K562 (cell line): Measurements from ENCODE around the gene IMP4. TPM values are rescaled to one million over a fixed set of nuclear protein-coding genes. Genes with fewer than 3 reads are reported as not detected.
A peak's percentile ranks its signal among the peaks of the same experiment; 100 is the strongest.

Experiments
- ATAC-seq: fragments of 200-7000 bp; cut with Tn5 transposase; 3 replicates; pipeline ENCODE4 v1.9.1; 2020; ENCODE audit warnings: moderate library complexity
- BruUV-seq: library from RNA; stranded (reverse); fragments of 400-500 nt; replicated peaks from 2 replicates; lab custom pipeline; 2021; lab: Mats Ljungman, UMichigan
- CTCF ChIA-PET: fragments of 300-600 bp; formaldehyde crosslinking; extraction: SDS; loops from one replicate; lab custom pipeline; 2021; ENCODE audit warnings: low intra/inter-chr PET ratio; lab: Yijun Ruan, JAX
- POLR2A ChIA-PET: fragments of 300-600, 350-650 bp; sonication (Branson Sonifier 250); formaldehyde crosslinking; extraction: SDS; loops from one replicate; lab custom pipeline; 2021; ENCODE audit warnings: antibody characterized with exemption, inconsistent platforms; lab: Yijun Ruan, JAX
- DNase-seq, 4 experiments: peaks; one replicate each; pipeline versions ENCODE4 v3.0.0 to v3.0.0-alpha.2; 2011 to 2018; ENCODE audit warnings: low spot score in 3 of 4, mixed read lengths in 3 of 4; ENCODE audit errors: extremely low read depth in 1 of 4
- FAIRE-seq: peaks from 2 replicates; lab custom pipeline; 2011; peaks lifted over from hg19 to GRCh38; lab: Jason Lieb, UNC
- H2AFZ ChIP-seq: 2 replicates; pipeline ENCODE4 v1.6.0; 2011; ENCODE audit warnings: low read depth, low read length, control low read depth, inconsistent platforms
- H3K27ac ChIP-seq: fragments of 200-600 bp; 3 replicates; pipeline ENCODE4 v1.8.0; 2011; ENCODE audit warnings: low read depth, mild to moderate bottlenecking, control low read depth, inconsistent platforms, low read length, moderate library complexity, mixed read lengths; ENCODE audit errors: extremely low read depth
- H3K27me3 ChIP-seq, 2 experiments: fragments of 300-600 bp in 1 of 2; 2 replicates in 1 of 2; 3 replicates in 1 of 2; pipeline versions ENCODE4 v1.6.0 to v1.8.0; 2011; ENCODE audit warnings: inconsistent platforms in 2 of 2, low read length in 2 of 2, mild to moderate bottlenecking in 1 of 2, mixed read lengths in 1 of 2, moderate library complexity in 1 of 2; ENCODE audit not compliant: control insufficient read depth in 2 of 2, insufficient read depth in 2 of 2
- H3K36me3 ChIP-seq: fragments of 300-600 bp; 3 replicates; pipeline ENCODE4 v1.8.0; 2011; ENCODE audit warnings: mild to moderate bottlenecking, low read length, inconsistent platforms; ENCODE audit not compliant: control insufficient read depth, insufficient read depth
- H3K4me1 ChIP-seq, 2 experiments: fragments of 200-600 bp in 1 of 2; replicated peaks in 1 of 2; 2 replicates in 1 of 2; 3 replicates in 1 of 2; pipeline versions ENCODE4 v1.5.1 to v1.8.0; 2011; ENCODE audit warnings: inconsistent platforms in 2 of 2, low read length in 2 of 2, mild to moderate bottlenecking in 1 of 2, mixed read lengths in 1 of 2, moderate library complexity in 1 of 2; ENCODE audit not compliant: control insufficient read depth in 2 of 2, insufficient read depth in 2 of 2
- H3K4me2 ChIP-seq: 2 replicates; pipeline ENCODE4 v1.6.1; 2011; ENCODE audit warnings: low read length, control low read depth, inconsistent platforms, mixed read lengths; ENCODE audit not compliant: insufficient read depth
- H3K4me3 ChIP-seq: fragments of 200-600 bp; sonication (generic), shearing (Covaris generic); 2 replicates; pipeline ENCODE4 v1.5.1; 2016; ENCODE audit warnings: control low read depth, inconsistent platforms
- H3K79me2 ChIP-seq: fragments of 200-600 bp; 3 replicates; pipeline ENCODE4 v1.8.0; 2011; ENCODE audit warnings: low read length, inconsistent platforms; ENCODE audit not compliant: control insufficient read depth, insufficient read depth
- H3K9ac ChIP-seq, 2 experiments: 2 replicates each; pipeline versions ENCODE4 v1.6.0 to v1.6.1; 2011; ENCODE audit warnings: low read depth in 2 of 2, low read length in 2 of 2, control low read depth in 1 of 2, inconsistent platforms in 1 of 2, mild to moderate bottlenecking in 1 of 2, mixed read lengths in 1 of 2; ENCODE audit not compliant: insufficient read depth in 1 of 2
- H3K9me1 ChIP-seq: one replicate; pipeline ENCODE4 v1.6.0; 2011; ENCODE audit warnings: inconsistent platforms, mild to moderate bottlenecking, low read length, moderate library complexity; ENCODE audit not compliant: control insufficient read depth, insufficient read depth
- H3K9me3 ChIP-seq: replicated peaks from 2 replicates; pipeline ENCODE4 v1.5.1; 2011; ENCODE audit warnings: low read depth, low read length, inconsistent platforms; ENCODE audit not compliant: control insufficient read depth, insufficient read depth
- H4K20me1 ChIP-seq: replicated peaks from 2 replicates; pipeline ENCODE4 v1.6.1; 2011; ENCODE audit warnings: low read length, inconsistent platforms, mixed read lengths; ENCODE audit not compliant: control insufficient read depth, insufficient read depth
- COPS2 ChIP-seq: fragments of 450-650 bp; conservative IDR thresholded peaks from 2 replicates; pipeline ENCODE4 v1.6.1; 2016; ENCODE audit warnings: mild to moderate bottlenecking, moderate library complexity
- HDGF ChIP-seq: fragments of 450-650 bp; IDR thresholded peaks from 2 replicates; pipeline ENCODE4 v1.6.1; 2016
- HOXB6 ChIP-seq: fragments of 250-450 bp; sonication (Bioruptor Pico); IDR thresholded peaks from 2 replicates; pipeline ENCODE4 v1.5.1; 2022; ENCODE audit warnings: mild to moderate bottlenecking, borderline replicate concordance
- JUNB ChIP-seq: fragments of 450-650 bp; formaldehyde crosslinking; conservative IDR thresholded peaks from 2 replicates; pipeline ENCODE4 v1.4.0; 2020; ENCODE audit warnings: mild to moderate bottlenecking
- MAFF ChIP-seq: IDR thresholded peaks from 2 replicates; pipeline ENCODE4 v1.6.1; 2012; ENCODE audit warnings: low read length, improper control_type of control experiment
- RBM14 ChIP-seq: fragments of 200-400 bp; formaldehyde crosslinking; IDR thresholded peaks from 2 replicates; pipeline ENCODE4 v1.6.1; 2018; ENCODE audit warnings: low read depth, mild to moderate bottlenecking, low read length, moderate library complexity, borderline replicate concordance; ENCODE audit not compliant: insufficient read depth
- SPI1 ChIP-seq: IDR thresholded peaks from 2 replicates; pipeline ENCODE4 v1.6.1; 2011; ENCODE audit warnings: low read depth, low read length, control low read depth, borderline replicate concordance
- STAT5A ChIP-seq: IDR thresholded peaks from 2 replicates; pipeline ENCODE4 v1.6.1; 2012; ENCODE audit warnings: low read length, inconsistent platforms, borderline replicate concordance
- ZNF134 ChIP-seq: fragments of 250-450 bp; sonication (Bioruptor Pico); conservative IDR thresholded peaks from 2 replicates; pipeline ENCODE4 v1.4.0; 2020
- ZNF140 ChIP-seq: fragments of 250-450 bp; sonication (Bioruptor Pico); IDR thresholded peaks from 2 replicates; pipeline ENCODE4 v1.8.0; 2021; ENCODE audit warnings: moderate library complexity, mild to moderate bottlenecking, inconsistent platforms
- ZNF282 ChIP-seq: sonication (generic); formaldehyde crosslinking; IDR thresholded peaks from 2 replicates; pipeline ENCODE4 v1.8.1; 2023; ENCODE audit warnings: missing genetic modification reagents
- ZNF408 ChIP-seq: fragments of 250-450 bp; sonication (Bioruptor Pico); IDR thresholded peaks from 2 replicates; pipeline ENCODE4 v1.4.0; 2020; ENCODE audit warnings: low read depth, mild to moderate bottlenecking, moderate library complexity
- WGBS: fragments of 100-300 bp; shearing (Covaris generic); methylation state at CpG from one replicate; pipeline ENCODE4 v1.1.6; 2016; ENCODE audit warnings: low coverage, mixed read lengths; ENCODE audit not compliant: insufficient coverage; ENCODE audit errors: missing lambda C conversion rate; 5-methylcytosine and 5-hydroxymethylcytosine counted together
- in situ Hi-C: fragments of 300-500 bp; cut with MboI; formaldehyde crosslinking; loops from 4 replicates; pipeline ENCODE4 v1.15.0; 2018; ENCODE audit warnings: inconsistent platforms, mixed read lengths
- intact Hi-C: fragments of 100-400 bp; cut with micrococcal nuclease; formaldehyde crosslinking; loops from 2 replicates; pipeline ENCODE4 v1.14.2; 2022
- polyA plus RNA-seq, 8 experiments: library from polyadenylated mRNA; depleted of rRNA in 4 of 8; stranded (reverse) in 5 of 8; unstranded in 3 of 8; fragments of >200 nt; fragmentation: Nextera tagmentation in 2 of 8; fragmentation: Illumina TruSeq in 1 of 8; extraction: Ambion mirVana in 2 of 8; extraction: Trizol in 1 of 8; gene quantifications; 2 replicates each; pipeline versions ENCODE4 v1.2.1 to v1.2.3, GENCODE V29; 2011 to 2014; ENCODE audit warnings: inconsistent platforms in 1 of 8, missing spikeins in 1 of 8
- total RNA-seq, 7 experiments: library from RNA; depleted of rRNA in 6 of 7; stranded (reverse); fragments of >200 nt in 6 of 7; fragmentation: Illumina TruSeq in 2 of 7; extraction: Trizol in 2 of 7; gene quantifications; 2 replicates each; pipeline versions ENCODE4 v1.2.1 to v1.2.3, GENCODE V29; 2011 to 2021; ENCODE audit warnings: low replicate concordance in 1 of 7
- TF ChIP-seq, protein P1 (sequence below): fragments of 250-450 bp; sonication (Bioruptor Pico); IDR thresholded peaks from 2 replicates; pipeline ENCODE4 v1.5.0; 2021
- TF ChIP-seq, protein P2 (sequence below), 2 experiments: IDR thresholded peaks; 2 replicates each; pipeline ENCODE4 v1.6.1; 2012; ENCODE audit warnings: improper control_type of control experiment in 2 of 2, low read depth in 2 of 2, low read length in 2 of 2, borderline replicate concordance in 1 of 2
- TF ChIP-seq, protein P3 (sequence below): sonication (generic); formaldehyde crosslinking; IDR thresholded peaks from 2 replicates; pipeline ENCODE4 v1.8.0; 2022; ENCODE audit warnings: missing genetic modification reagents, mild to moderate bottlenecking, borderline replicate concordance

IMP4 gene
- total and polyA plus RNA-seq, 9 of the 15 experiments (the other 6 are each of a cell fraction or from before 2014, with no cell fraction given): 35.4 to 209 (median 100.0) TPM

DNA sequence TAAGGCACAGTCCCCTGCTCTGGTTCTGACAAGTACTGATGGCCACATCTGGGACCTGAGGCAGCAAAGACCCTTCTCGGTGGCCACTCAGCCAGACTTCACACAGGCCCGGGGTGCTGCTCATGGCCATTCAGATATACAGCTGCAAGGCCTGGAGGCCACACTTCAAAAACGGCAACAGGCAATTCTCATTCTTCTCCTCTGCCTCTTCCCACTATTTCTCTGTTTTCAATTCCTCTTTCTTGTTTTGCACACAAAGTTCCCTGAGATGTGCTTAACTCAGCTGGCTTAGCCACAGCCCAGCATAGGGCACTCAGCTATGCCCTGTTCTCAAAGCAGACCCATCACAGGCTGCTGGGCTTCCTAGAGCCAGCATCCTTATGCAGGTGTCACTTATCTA, 43.0 kb downstream of the IMP4 start (continued):
- TF ChIP-seq, protein P1, sequence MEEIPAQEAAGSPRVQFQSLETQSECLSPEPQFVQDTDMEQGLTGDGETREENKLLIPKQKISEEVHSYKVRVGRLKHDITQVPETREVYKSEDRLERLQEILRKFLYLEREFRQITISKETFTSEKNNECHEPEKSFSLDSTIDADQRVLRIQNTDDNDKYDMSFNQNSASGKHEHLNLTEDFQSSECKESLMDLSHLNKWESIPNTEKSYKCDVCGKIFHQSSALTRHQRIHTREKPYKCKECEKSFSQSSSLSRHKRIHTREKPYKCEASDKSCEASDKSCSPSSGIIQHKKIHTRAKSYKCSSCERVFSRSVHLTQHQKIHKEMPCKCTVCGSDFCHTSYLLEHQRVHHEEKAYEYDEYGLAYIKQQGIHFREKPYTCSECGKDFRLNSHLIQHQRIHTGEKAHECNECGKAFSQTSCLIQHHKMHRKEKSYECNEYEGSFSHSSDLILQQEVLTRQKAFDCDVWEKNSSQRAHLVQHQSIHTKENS (CRISPR knock-in tag): no peak
- no peak for TF ChIP-seq STAT5A
- TF ChIP-seq MAFF: no peak
- TF ChIP-seq COPS2: no peak
- no peak for TF ChIP-seq ZNF282 (CRISPR knock-in tag)
- TF ChIP-seq JUNB (CRISPR knock-in tag): no peak
- no peak for TF ChIP-seq SPI1

DNA sequence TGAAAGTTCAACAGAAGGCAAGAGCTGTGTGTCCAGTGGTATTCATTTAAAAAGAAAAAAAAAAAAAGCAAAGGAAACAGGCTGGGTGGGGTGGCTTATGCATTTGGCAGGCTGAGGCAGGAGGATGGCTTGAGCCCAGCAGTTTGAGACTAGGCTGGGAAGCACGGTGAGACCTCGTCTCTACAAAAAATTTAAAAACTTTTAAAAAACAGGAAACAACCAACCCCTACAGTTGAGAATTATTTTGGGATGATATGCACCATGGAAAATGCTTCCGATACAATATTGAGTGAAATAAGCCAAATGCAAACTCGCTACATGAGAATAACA, 44.3 kb downstream of the IMP4 start:
- Histone ChIP-seq H3K4me2 (no peak overlapping the region), H3K27ac (no peak overlapping the region), H3K9me1 (no peaks in the 10 kb centered on the region), H3K79me2 (no peaks in the 10 kb centered on the region), H3K9me3 (no peaks in the 10 kb centered on the region), H2AFZ (no peak overlapping the region), H3K4me1 (peaks cover 9 to 18% of the 10 kb centered on the region in 2 experiments; a peak in 4 of 5 replicates), H3K27me3 (no peaks in the 10 kb centered on the region), H4K20me1 (no peaks in the 10 kb centered on the region), H3K4me3 (no peak overlapping the region), H3K36me3 (no peaks in the 10 kb centered on the region), H3K9ac (no peak overlapping the region)
- CTCF ChIA-PET: no interaction called here
- BruUV-seq: no TSS peak
- intact Hi-C loops (no loop called here), in situ Hi-C loops (loop anchor here (25.0 kb wide), 1 partner anchor 200 kb away; the partner anchor contains the start of gene CFC1)
- WGBS: 67% methylated on average over 4 of the region's 4 CpGs
- TF ChIP-seq ZNF140 (CRISPR knock-in tag): no peak
- TF ChIP-seq HDGF: no peak
- no peak for TF ChIP-seq JUNB (CRISPR knock-in tag)
- TF ChIP-seq, protein P2, sequence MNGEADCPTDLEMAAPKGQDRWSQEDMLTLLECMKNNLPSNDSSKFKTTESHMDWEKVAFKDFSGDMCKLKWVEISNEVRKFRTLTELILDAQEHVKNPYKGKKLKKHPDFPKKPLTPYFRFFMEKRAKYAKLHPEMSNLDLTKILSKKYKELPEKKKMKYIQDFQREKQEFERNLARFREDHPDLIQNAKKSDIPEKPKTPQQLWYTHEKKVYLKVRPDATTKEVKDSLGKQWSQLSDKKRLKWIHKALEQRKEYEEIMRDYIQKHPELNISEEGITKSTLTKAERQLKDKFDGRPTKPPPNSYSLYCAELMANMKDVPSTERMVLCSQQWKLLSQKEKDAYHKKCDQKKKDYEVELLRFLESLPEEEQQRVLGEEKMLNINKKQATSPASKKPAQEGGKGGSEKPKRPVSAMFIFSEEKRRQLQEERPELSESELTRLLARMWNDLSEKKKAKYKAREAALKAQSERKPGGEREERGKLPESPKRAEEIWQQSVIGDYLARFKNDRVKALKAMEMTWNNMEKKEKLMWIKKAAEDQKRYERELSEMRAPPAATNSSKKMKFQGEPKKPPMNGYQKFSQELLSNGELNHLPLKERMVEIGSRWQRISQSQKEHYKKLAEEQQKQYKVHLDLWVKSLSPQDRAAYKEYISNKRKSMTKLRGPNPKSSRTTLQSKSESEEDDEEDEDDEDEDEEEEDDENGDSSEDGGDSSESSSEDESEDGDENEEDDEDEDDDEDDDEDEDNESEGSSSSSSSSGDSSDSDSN (IDR thresholded peaks at IDR 0.05; ENCODE audit: borderline replicate concordance in 1 of 2, low read depth in 2 of 2, low read length in 2 of 2): no peak
- no peak for TF ChIP-seq HOXB6 (CRISPR knock-in tag)
- TF ChIP-seq, protein P3, sequence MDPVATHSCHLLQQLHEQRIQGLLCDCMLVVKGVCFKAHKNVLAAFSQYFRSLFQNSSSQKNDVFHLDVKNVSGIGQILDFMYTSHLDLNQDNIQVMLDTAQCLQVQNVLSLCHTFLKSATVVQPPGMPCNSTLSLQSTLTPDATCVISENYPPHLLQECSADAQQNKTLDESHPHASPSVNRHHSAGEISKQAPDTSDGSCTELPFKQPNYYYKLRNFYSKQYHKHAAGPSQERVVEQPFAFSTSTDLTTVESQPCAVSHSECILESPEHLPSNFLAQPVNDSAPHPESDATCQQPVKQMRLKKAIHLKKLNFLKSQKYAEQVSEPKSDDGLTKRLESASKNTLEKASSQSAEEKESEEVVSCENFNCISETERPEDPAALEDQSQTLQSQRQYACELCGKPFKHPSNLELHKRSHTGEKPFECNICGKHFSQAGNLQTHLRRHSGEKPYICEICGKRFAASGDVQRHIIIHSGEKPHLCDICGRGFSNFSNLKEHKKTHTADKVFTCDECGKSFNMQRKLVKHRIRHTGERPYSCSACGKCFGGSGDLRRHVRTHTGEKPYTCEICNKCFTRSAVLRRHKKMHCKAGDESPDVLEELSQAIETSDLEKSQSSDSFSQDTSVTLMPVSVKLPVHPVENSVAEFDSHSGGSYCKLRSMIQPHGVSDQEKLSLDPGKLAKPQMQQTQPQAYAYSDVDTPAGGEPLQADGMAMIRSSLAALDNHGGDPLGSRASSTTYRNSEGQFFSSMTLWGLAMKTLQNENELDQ: no peak
- no peak for TF ChIP-seq RBM14
- TF ChIP-seq ZNF134 (CRISPR knock-in tag): no peak
- no peak for TF ChIP-seq ZNF408 (CRISPR knock-in tag)
- no peak for ATAC-seq
- no peak for DNase-seq
- peak; percentile 6 for FAIRE-seq
- POLR2A ChIA-PET: no interaction called here
